ENCODE results near the gene COL6A3. TPM values are rescaled to one million over a fixed set of nuclear protein-coding genes. Genes with fewer than 3 reads are reported as not detected.

COL6A3 gene
- total and polyA plus RNA-seq, 11 donors, result 17.4 to 290 (median 87.3) TPM

GRCh38 chr2:237424544-237424943, 10.6 kb upstream of the COL6A3 start:
- Histone ChIP-seq H3K36me3 (no peaks in the 10 kb centered on the region), H3K27ac (no peak overlapping the region), H3K27me3 (peaks cover 0 to 6% (median 0%) of the 10 kb centered on the region in 9 donors), H3K9me3 (no peaks in the 10 kb centered on the region), H3K4me1 (peaks cover 0 to 28% (median 13%) of the 10 kb centered on the region in 12 donors), H3K4me3 (no peak overlapping the region)
- TF ChIP-seq CTCF (IDR thresholded peaks at IDR 0.05) (no peak), POLR2A (IDR thresholded peaks at IDR 0.05) (no peak)
- no peak for DNase-seq
- WGBS, 4 donors, result 82 to 89% (median 87%) methylated on average over 2 of the region's 2 CpGs
- ATAC-seq, result no peak
- intact Hi-C loops (cut with DNase I), result loop anchor here in 8 of 10 donors (5.0 to 10.0 kb wide), 4 partner anchors 33 to 150 kb away; no protein-coding TSS in a partner anchor

- Histone ChIP-seq H3K4me1 (peaks cover 0 to 28% (median 13%) of the 10 kb centered on the region in 12 donors), H3K9me3 (no peaks in the 10 kb centered on the region), H3K27me3 (peaks cover 0 to 6% (median 0%) of the 10 kb centered on the region in 9 donors), H3K27ac (no peak overlapping the region), H3K4me3 (no peak overlapping the region), H3K36me3 (no peaks in the 10 kb centered on the region)
- DNase-seq (no peak), ATAC-seq (no peak)
- intact Hi-C loops (cut with DNase I), result loop anchor here in 9 of 10 donors (2.0 to 10.0 kb wide), 5 partner anchors 33 to 151 kb away; no protein-coding TSS in a partner anchor
- 58 to 90% (median 87%) methylated on average over 2 of the region's 2 CpGs for WGBS, 4 donors
- TF ChIP-seq POLR2A (IDR thresholded peaks at IDR 0.05), result no peak
- TF ChIP-seq CTCF (IDR thresholded peaks at IDR 0.05), result no peak
Observed at GRCh38 chr2:237423891-237424290, 9.9 kb upstream of the COL6A3 start.

- Histone ChIP-seq H3K4me3 (no peak overlapping the region), H3K36me3 (no peaks in the 10 kb centered on the region), H3K27ac (peak overlapping the region in 3 of 12 donors; percentile 7 to 71 (median 67)), H3K9me3 (no peaks in the 10 kb centered on the region), H3K4me1 (peaks cover 0 to 28% (median 13%) of the 10 kb centered on the region in 12 donors), H3K27me3 (peaks cover 0 to 1% (median 0%) of the 10 kb centered on the region in 9 donors)
- WGBS, 4 donors, result 87 to 94% (median 89%) methylated on average over 10 of the region's 10 CpGs
- ATAC-seq (no peak), DNase-seq (no peak)
- intact Hi-C loops (cut with DNase I), result loop anchor here in 9 of 10 donors (2.0 to 10.0 kb wide), 5 partner anchors 35 to 152 kb away; no protein-coding TSS in a partner anchor
- TF ChIP-seq POLR2A (IDR thresholded peaks at IDR 0.05), result no peak
- no peak for TF ChIP-seq CTCF (IDR thresholded peaks at IDR 0.05)
Observed at GRCh38 chr2:237422309-237422708, 8.3 kb upstream of the COL6A3 start.

GRCh38 chr2:237421542-237422116, 7.7 kb upstream of the COL6A3 start:
- Histone ChIP-seq H3K4me3 (peak overlapping the region in 7 of 12 donors; percentile 5 to 39 (median 23)), H3K27ac (peak overlapping the region in 7 of 12 donors; percentile 0 to 71 (median 41)), H3K4me1 (peaks cover 0 to 28% (median 13%) of the 10 kb centered on the region in 12 donors), H3K36me3 (no peaks in the 10 kb centered on the region), H3K27me3 (no peaks in the 10 kb centered on the region), H3K9me3 (no peaks in the 10 kb centered on the region)
- TF ChIP-seq POLR2A (IDR thresholded peaks at IDR 0.05) (no peak), CTCF (IDR thresholded peaks at IDR 0.05) (peak; percentile 72 to 97 (median 82))
- ATAC-seq (peak; percentile 73 to 91 (median 87)), DNase-seq (peak; percentile 73 to 86 (median 75))
- 13 to 18% (median 15%) methylated on average over 16 to 23 of the region's 23 CpGs for WGBS, 4 donors
- intact Hi-C loops (cut with DNase I), result loop anchor here (1.0 to 10.0 kb wide), 8 partner anchors 36 to 153 kb away; no protein-coding TSS in a partner anchor
